Endothelial cell (in vitro differentiated cells): ENCODE data around the gene RINL. TPM values are rescaled to one million over a fixed set of nuclear protein-coding genes. Genes with fewer than 3 reads are reported as not detected.
A peak's percentile ranks its signal among the peaks of the same experiment; 100 is the strongest.

ENCODE experiments used
- DNase-seq: peaks from one replicate; pipeline ENCODE4 v3.0.0; 2021; ENCODE audit warnings: low spot score
- H3K27ac Mint-ChIP-seq: one replicate; pipeline ENCODE4 v1.8.0; 2021; ENCODE audit warnings: mixed read lengths, inconsistent platforms; ENCODE audit not compliant: unreplicated experiment
- H3K27me3 Mint-ChIP-seq: one replicate; pipeline ENCODE4 v1.8.0; 2021; ENCODE audit warnings: mild to moderate bottlenecking, moderate library complexity, mixed read lengths, inconsistent platforms; ENCODE audit not compliant: unreplicated experiment
- H3K36me3 Mint-ChIP-seq: one replicate; pipeline ENCODE4 v1.8.0; 2021; ENCODE audit warnings: mild to moderate bottlenecking, low read depth, mixed read lengths, inconsistent platforms; ENCODE audit not compliant: unreplicated experiment
- H3K4me1 Mint-ChIP-seq: one replicate; pipeline ENCODE4 v1.8.0; 2021; ENCODE audit warnings: mild to moderate bottlenecking, mixed read lengths, inconsistent platforms; ENCODE audit not compliant: unreplicated experiment
- H3K4me3 Mint-ChIP-seq: one replicate; pipeline ENCODE4 v1.8.0; 2021; ENCODE audit warnings: mild to moderate bottlenecking, mixed read lengths, inconsistent platforms; ENCODE audit not compliant: unreplicated experiment
- H3K9me3 Mint-ChIP-seq: one replicate; pipeline ENCODE4 v1.8.0; 2021; ENCODE audit warnings: mixed read lengths, inconsistent platforms; ENCODE audit not compliant: unreplicated experiment
- total RNA-seq: library from RNA; stranded (reverse); fragmentation: NEBNext Ultra II Directional; extraction: Animal tissue kit (Norgen Biotek cat#: 25700); gene quantifications from one replicate; pipeline ENCODE4 v1.2.1, GENCODE V29; 2021; ENCODE audit not compliant: unreplicated experiment
- TF ChIP-seq, protein P1 (sequence below): fragments of 200-600 bp; sonication (generic); IDR thresholded peaks from one replicate; pipeline ENCODE4 v1.5.0; 2021; ENCODE audit warnings: antibody characterized with exemption; ENCODE audit not compliant: unreplicated experiment

RINL gene
- total RNA-seq, 1 donor from 2014 or later = 5.6 TPM

DNA sequence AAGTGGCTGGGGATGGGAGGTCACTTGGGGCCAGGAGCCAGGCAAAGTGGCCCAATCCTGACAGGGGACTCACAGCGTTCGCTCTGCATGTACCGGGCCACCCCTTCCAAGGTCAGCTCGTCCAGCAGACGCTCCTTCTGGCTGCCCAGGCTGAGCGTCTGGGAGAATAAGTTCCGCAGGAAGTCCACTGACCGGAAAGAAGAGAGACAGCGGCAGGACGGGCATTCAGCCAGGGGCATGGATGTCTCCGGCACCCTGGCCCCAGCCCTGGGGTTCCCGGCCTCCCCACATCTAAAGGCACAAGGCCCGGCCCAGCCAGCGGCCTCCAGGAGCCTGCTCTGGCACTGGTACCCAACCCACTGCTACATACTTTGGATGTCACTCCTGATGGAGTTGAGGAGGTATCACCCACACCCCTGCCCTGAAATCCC, 15.3 kb upstream of the RINL start:
- Mint-ChIP-seq H3K36me3 (peaks cover 11% of the 10 kb centered on the region), H3K4me1 (peaks cover under 1% of the 10 kb centered on the region), H3K4me3 (no peak overlapping the region), H3K9me3 (no peaks in the 10 kb centered on the region), H3K27ac (no peak overlapping the region), H3K27me3 (peaks cover 8% of the 10 kb centered on the region)
- TF ChIP-seq, protein P1, sequence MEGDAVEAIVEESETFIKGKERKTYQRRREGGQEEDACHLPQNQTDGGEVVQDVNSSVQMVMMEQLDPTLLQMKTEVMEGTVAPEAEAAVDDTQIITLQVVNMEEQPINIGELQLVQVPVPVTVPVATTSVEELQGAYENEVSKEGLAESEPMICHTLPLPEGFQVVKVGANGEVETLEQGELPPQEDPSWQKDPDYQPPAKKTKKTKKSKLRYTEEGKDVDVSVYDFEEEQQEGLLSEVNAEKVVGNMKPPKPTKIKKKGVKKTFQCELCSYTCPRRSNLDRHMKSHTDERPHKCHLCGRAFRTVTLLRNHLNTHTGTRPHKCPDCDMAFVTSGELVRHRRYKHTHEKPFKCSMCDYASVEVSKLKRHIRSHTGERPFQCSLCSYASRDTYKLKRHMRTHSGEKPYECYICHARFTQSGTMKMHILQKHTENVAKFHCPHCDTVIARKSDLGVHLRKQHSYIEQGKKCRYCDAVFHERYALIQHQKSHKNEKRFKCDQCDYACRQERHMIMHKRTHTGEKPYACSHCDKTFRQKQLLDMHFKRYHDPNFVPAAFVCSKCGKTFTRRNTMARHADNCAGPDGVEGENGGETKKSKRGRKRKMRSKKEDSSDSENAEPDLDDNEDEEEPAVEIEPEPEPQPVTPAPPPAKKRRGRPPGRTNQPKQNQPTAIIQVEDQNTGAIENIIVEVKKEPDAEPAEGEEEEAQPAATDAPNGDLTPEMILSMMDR = no peak
- DNase-seq = no peak

DNA sequence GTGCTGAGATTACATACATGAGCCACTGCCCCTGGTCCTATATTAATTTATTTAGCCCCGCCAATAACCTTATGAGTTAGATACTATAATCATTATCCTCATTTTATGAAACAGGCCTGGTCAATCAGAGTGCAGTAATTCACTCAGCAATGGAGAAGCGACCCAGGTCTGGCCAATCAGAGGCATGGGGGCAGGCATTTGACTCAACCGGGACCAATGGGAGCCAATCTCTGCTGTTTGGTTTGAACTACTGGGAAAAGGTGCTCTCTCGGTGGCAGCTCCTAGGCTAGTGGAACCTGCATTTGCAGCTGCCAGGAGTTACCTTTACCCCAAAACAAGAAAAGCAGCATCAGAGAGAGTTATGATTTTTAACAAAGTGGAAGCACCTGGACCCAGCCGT, 14.8 kb upstream of the RINL start:
- no peak overlapping the region for H3K27ac Mint-ChIP-seq
- peaks cover 3% of the 10 kb centered on the region for H3K27me3 Mint-ChIP-seq
- TF ChIP-seq, protein P1 = no peak
- no peak for DNase-seq
- H3K4me1 Mint-ChIP-seq = no peaks in the 10 kb centered on the region
- H3K4me3 Mint-ChIP-seq = peak overlapping the region; percentile 57
- H3K36me3 Mint-ChIP-seq = peaks cover 11% of the 10 kb centered on the region
- H3K9me3 Mint-ChIP-seq = no peaks in the 10 kb centered on the region

DNA sequence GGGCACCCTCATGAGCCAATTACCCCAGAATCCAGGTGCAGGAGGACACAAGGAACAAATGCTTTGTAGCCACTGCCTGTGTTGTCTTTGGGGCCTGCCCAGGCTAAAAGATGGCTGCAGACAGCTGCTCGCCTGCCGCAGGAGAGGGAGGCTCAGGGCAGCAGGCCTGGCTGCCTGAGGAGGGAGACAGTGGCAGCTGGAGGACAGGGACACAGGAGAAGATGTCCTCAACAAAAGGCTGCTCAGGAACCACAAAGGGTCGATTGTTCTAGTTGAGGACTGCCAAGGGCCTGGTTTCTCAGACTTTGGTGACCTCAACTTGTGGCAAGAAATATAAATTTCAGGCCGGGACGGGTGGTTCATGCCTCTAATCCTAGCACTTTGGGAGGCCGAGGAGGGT, 13.7 kb upstream of the RINL start:
- DNase-seq = no peak
- Mint-ChIP-seq H3K4me1 (no peaks in the 10 kb centered on the region), H3K27me3 (peaks cover 3% of the 10 kb centered on the region), H3K4me3 (no peak overlapping the region), H3K36me3 (peaks cover 11% of the 10 kb centered on the region), H3K9me3 (no peaks in the 10 kb centered on the region), H3K27ac (no peak overlapping the region)
- TF ChIP-seq, protein P1 = no peak

DNA sequence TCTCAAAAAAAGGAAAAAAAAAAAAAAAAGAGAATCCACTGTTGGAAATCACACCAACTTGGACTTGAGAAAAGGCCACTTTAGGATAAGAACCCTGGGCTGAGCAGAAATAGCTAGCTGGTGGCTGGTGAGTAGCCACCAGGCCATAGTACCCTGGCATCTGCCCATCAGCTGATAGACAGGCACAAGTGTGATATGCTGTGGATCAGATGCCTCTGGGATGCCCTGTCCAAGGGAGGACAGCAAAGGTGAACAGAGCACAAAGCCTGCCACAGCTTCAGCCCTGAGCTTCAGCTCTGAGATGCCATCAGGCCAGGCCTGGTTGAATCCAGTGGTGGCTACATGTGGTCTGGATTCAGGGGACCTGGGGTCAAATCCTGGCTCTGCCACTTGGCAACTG, 12.6 kb upstream of the RINL start:
- H3K4me1 Mint-ChIP-seq = no peaks in the 10 kb centered on the region
- TF ChIP-seq, protein P1 = no peak
- DNase-seq = no peak
- peaks cover 11% of the 10 kb centered on the region for H3K36me3 Mint-ChIP-seq
- no peaks in the 10 kb centered on the region for H3K9me3 Mint-ChIP-seq
- no peak overlapping the region for H3K27ac Mint-ChIP-seq
- H3K4me3 Mint-ChIP-seq = no peak overlapping the region
- peaks cover 6% of the 10 kb centered on the region for H3K27me3 Mint-ChIP-seq

DNA sequence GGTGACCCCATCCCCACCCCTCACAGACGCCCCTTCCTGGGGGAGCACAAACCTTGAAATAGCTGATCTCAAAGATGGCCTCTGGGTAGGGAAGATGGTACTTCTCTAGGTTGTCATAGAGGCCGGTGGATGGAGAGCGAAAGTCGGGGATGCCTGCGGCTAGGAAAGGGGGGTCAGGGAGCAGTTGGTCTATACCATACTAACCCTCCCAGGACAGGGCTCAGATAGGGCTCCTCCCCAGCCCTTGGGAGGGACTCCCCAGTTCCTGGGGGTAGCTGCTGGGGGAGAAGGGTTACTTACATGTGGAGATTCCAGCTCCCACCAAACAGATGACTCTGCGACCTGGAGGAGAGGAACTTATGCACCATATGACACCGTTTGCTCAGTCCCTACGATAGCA, 11.7 kb upstream of the RINL start:
- Mint-ChIP-seq H3K27ac (no peak overlapping the region), H3K9me3 (no peaks in the 10 kb centered on the region), H3K27me3 (peaks cover 5% of the 10 kb centered on the region), H3K4me3 (no peak overlapping the region), H3K4me1 (no peaks in the 10 kb centered on the region), H3K36me3 (peaks cover 10% of the 10 kb centered on the region)
- no peak for DNase-seq
- TF ChIP-seq, protein P1 = no peak
